Measurements from ENCODE around the gene KATNIP. TPM values are rescaled to one million over a fixed set of nuclear protein-coding genes. Genes with fewer than 3 reads are reported as not detected.

The KATNIP gene
- total RNA-seq, 1 donor from 2014 or later: 26.2 TPM

- Mint-ChIP-seq H3K4me1 (ENCODE audit: unreplicated experiment) (no peaks in the 10 kb centered on the region), H3K9me3 (ENCODE audit: unreplicated experiment) (no peaks in the 10 kb centered on the region), H3K27ac (ENCODE audit: unreplicated experiment) (no peak overlapping the region), H3K27me3 (ENCODE audit: unreplicated experiment) (no peaks in the 10 kb centered on the region), H3K4me3 (ENCODE audit: unreplicated experiment) (no peak overlapping the region), H3K36me3 (ENCODE audit: low read depth, unreplicated experiment) (peaks cover 41% of the 10 kb centered on the region)
- TF ChIP-seq CTCF (IDR thresholded peaks at IDR 0.05; ENCODE audit: unreplicated experiment): no peak
- no peak for DNase-seq (ENCODE audit: low spot score)
Measured at GRCh38 chr16:27526180-27526579, 23.8 kb upstream of the KATNIP start.

- TF ChIP-seq CTCF (IDR thresholded peaks at IDR 0.05; ENCODE audit: unreplicated experiment): no peak
- H3K36me3 Mint-ChIP-seq (ENCODE audit: low read depth, unreplicated experiment): peaks cover 53% of the 10 kb centered on the region
- H3K9me3 Mint-ChIP-seq (ENCODE audit: unreplicated experiment): no peaks in the 10 kb centered on the region
- H3K27ac Mint-ChIP-seq (ENCODE audit: unreplicated experiment): no peak overlapping the region
- no peak for DNase-seq (ENCODE audit: low spot score)
- peaks cover 1% of the 10 kb centered on the region for H3K27me3 Mint-ChIP-seq (ENCODE audit: unreplicated experiment)
- H3K4me3 Mint-ChIP-seq (ENCODE audit: unreplicated experiment): peak overlapping the region; percentile 66
- no peaks in the 10 kb centered on the region for H3K4me1 Mint-ChIP-seq (ENCODE audit: unreplicated experiment)
Measured at GRCh38 chr16:27528294-27528693, 21.6 kb upstream of the KATNIP start.

DNA sequence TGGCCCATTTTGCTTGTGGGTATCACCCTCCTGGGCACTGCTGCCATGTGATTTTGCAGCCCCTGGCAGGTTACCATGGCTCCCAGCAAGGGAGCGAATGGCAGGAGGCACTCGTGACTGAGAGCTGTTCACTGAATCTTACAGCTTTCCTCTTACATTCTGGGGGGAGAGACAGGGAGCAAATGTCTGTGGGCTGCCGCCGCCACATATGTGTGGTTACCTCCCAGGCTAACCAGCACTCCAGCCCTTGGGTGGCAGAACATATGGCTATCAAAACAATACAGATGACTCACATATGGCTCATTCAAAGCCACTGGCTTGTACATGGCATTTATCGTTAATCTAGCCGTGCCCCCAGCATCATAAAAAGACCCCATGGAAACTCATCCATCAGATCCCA is 20.0 kb upstream of the KATNIP start:
- Mint-ChIP-seq H3K36me3 (ENCODE audit: low read depth, unreplicated experiment) (peaks cover 60% of the 10 kb centered on the region), H3K27me3 (ENCODE audit: unreplicated experiment) (peaks cover 1% of the 10 kb centered on the region), H3K9me3 (ENCODE audit: unreplicated experiment) (no peaks in the 10 kb centered on the region), H3K4me1 (ENCODE audit: unreplicated experiment) (no peaks in the 10 kb centered on the region), H3K27ac (ENCODE audit: unreplicated experiment) (no peak overlapping the region), H3K4me3 (ENCODE audit: unreplicated experiment) (no peak overlapping the region)
- no peak for TF ChIP-seq CTCF (IDR thresholded peaks at IDR 0.05; ENCODE audit: unreplicated experiment)
- DNase-seq (ENCODE audit: low spot score): no peak

- no peak overlapping the region for H3K27ac Mint-ChIP-seq (ENCODE audit: unreplicated experiment)
- no peak for DNase-seq (ENCODE audit: low spot score)
- peaks cover 67% of the 10 kb centered on the region for H3K36me3 Mint-ChIP-seq (ENCODE audit: low read depth, unreplicated experiment)
- H3K4me3 Mint-ChIP-seq (ENCODE audit: unreplicated experiment): peak overlapping the region; percentile 60
- no peak for TF ChIP-seq CTCF (IDR thresholded peaks at IDR 0.05; ENCODE audit: unreplicated experiment)
- peaks cover 1% of the 10 kb centered on the region for H3K27me3 Mint-ChIP-seq (ENCODE audit: unreplicated experiment)
- no peaks in the 10 kb centered on the region for H3K4me1 Mint-ChIP-seq (ENCODE audit: unreplicated experiment)
- H3K9me3 Mint-ChIP-seq (ENCODE audit: unreplicated experiment): no peaks in the 10 kb centered on the region
Measured at GRCh38 chr16:27531186-27531585, 18.8 kb upstream of the KATNIP start.

DNA sequence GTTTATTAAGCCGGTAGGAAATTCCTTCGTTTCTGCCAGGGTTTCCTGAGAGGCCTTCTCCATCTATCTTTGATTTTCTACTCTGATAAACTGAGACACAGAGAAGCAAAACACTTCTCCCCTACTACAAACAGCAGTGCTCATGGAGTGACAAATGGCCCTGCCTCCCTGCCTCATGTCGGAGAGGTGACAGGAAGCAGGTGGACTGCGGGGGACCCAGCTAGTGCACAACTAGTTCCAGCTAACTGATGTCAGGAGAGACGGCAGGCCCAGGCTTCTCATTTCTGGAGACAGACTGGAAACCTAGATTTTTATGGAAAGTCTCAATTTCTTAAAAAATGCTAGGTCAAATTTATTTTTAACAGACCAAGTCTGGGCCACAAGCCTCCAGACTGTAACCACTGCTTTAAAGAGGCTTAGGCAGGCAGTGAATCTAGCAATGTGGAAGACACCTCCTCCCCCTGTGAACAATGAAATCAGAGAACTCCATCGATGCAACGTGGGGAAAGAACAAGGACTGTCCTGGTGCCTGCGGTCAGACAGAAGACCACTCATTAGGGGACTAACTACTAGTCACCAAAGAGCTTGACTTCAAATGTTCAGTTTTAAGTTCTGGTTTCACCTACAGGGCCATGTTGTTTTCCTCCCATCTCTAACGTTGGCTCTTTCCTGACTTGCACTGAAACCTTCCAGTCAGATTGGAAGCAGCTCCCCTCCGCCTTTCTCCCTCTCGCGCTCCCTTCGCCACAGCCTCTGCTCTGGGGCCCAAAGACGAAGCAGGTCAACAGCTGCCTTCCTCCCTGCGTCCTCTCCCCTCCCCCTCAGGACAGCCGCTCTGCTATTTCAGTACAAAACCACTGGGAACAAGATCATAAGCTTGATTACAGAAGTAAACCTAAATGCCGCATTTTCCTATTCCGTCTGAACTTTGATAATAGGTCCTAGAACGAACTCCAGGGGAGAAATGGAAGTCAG is 17.8 kb upstream of the KATNIP start:
- Mint-ChIP-seq H3K36me3 (ENCODE audit: low read depth, unreplicated experiment) (peaks cover 69% of the 10 kb centered on the region), H3K9me3 (ENCODE audit: unreplicated experiment) (no peaks in the 10 kb centered on the region), H3K4me3 (ENCODE audit: unreplicated experiment) (peak overlapping the region; percentile 2), H3K27me3 (ENCODE audit: unreplicated experiment) (peaks cover 1% of the 10 kb centered on the region), H3K27ac (ENCODE audit: unreplicated experiment) (peak overlapping the region; percentile 26), H3K4me1 (ENCODE audit: unreplicated experiment) (no peaks in the 10 kb centered on the region)
- no peak for TF ChIP-seq CTCF (IDR thresholded peaks at IDR 0.05; ENCODE audit: unreplicated experiment)
- no peak for DNase-seq (ENCODE audit: low spot score)

Data from endothelial cell (in vitro differentiated cells).